ENCODE results near the gene HTR3B.
A peak's percentile ranks its signal among the peaks of the same experiment; 100 is the strongest.

HTR3B gene

GRCh38 chr11:113994077-113994954 lies 89.7 kb downstream of the HTR3B start:
- DNase-seq: peak; percentile 44
- Histone ChIP-seq H3K4me3 (ENCODE audit: low read depth, low read length) (no peak overlapping the region), H3K27ac (no peak overlapping the region), H3K9me3 (ENCODE audit: severe bottlenecking) (no peaks in the 10 kb centered on the region), H3K36me3 (no peaks in the 10 kb centered on the region; the same call in 1 of the 2 replicates), H3K27me3 (ENCODE audit: insufficient read depth, low read depth, severe bottlenecking) (no peaks in the 10 kb centered on the region)
- TF ChIP-seq, protein P1, sequence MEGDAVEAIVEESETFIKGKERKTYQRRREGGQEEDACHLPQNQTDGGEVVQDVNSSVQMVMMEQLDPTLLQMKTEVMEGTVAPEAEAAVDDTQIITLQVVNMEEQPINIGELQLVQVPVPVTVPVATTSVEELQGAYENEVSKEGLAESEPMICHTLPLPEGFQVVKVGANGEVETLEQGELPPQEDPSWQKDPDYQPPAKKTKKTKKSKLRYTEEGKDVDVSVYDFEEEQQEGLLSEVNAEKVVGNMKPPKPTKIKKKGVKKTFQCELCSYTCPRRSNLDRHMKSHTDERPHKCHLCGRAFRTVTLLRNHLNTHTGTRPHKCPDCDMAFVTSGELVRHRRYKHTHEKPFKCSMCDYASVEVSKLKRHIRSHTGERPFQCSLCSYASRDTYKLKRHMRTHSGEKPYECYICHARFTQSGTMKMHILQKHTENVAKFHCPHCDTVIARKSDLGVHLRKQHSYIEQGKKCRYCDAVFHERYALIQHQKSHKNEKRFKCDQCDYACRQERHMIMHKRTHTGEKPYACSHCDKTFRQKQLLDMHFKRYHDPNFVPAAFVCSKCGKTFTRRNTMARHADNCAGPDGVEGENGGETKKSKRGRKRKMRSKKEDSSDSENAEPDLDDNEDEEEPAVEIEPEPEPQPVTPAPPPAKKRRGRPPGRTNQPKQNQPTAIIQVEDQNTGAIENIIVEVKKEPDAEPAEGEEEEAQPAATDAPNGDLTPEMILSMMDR (IDR thresholded peaks at IDR 0.05; ENCODE audit: low read depth, low read length): peak; percentile 65
